HG02623 (cell line): ENCODE measurements around the gene PDGFA.

ENCODE experiments used
- ATAC-seq: cut with Tn5 transposase; IDR thresholded peaks from one replicate; pipeline ENCODE4 v1.9.1; 2021; ENCODE audit warnings: moderate library complexity; ENCODE audit not compliant: unreplicated experiment

The PDGFA gene

DNA sequence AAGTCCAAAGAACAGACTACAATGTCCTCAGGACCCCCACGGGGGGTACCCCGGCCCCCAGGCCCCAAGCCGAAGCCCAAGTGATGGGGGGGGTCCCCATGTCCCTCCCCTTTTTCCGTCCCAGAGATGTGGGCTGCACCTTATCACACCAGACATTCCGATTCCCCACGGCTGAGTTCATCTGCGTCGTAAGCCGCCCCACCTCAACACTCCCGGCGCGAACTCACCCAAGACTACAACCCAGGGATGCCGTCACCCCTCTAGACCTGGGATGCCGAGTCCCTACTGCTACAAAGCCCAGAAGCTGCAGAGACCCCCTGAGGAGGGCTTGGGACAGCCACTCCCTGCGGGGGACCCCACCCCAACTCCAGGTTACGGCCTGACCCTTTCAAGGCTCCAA is 14.5 kb downstream of the PDGFA start:
- ATAC-seq = no peak

DNA sequence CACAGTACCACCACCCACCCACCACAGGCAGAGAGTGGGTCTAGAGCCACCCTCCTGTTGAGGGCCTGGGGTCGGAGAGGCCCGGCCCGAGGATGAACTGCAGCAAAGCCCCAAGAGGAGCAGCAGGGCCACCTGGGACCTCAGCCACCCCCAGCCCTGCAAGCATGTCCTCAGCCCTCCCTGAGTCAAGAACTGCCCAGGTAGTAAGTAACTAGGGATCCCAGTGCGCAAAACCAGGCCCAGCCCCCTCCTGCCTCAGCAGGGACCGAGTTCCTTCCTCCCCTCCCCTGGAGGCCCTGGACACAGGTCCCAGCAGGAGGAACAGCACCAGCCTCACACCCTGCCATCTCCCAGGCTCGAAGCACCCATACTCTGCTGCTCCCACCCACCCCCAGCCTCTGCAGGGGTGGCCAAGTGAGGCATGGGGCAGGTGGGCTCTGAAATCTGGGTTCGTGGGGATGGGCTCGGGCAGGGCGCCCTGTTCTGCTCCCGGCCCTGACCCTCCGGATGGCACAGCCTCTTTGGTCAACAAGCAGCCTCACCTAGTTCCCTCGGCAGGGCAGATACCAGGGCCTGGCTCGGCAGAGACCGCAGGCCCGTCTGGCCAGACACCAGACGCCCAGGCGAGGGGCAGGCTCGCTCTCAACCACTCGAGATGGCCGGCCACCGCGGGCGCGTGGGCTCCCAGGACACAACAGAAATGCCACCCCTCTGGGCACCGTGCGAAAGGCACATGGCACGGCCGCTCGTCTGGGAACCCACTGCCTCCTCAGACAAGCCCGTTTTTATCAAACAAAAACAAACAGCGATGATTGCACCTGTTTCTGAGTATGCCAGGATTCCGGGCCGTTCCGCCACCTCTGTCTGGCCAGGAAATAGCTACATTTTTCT is 15.2 kb downstream of the PDGFA start:
- no peak for ATAC-seq

DNA sequence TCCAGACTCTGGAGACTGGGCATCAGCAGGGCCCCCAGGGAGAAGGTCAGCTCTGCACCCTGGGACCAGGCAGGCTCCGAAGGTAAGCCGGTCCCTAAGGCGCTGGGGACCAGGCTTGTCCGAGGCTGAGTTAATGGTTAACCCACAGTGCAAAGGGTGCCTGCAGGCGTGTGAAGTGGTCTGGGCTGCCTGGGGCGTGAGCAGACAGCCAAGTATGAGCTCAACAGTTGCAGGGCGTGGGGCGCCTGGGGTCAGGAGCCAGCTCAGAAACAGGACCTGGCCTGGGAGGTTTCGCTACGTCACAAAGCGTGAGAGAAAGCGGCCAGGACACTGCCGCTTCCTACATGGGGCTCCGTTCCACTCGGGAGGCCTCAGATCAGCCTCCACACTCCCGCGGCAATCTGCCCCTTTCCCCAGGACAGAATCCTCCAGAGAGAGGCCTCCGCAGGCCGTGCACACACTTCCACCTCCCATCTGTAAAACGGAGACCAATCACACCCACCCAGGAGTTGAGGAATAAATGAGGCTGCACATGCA is 16.0 kb downstream of the PDGFA start:
- no peak for ATAC-seq

DNA sequence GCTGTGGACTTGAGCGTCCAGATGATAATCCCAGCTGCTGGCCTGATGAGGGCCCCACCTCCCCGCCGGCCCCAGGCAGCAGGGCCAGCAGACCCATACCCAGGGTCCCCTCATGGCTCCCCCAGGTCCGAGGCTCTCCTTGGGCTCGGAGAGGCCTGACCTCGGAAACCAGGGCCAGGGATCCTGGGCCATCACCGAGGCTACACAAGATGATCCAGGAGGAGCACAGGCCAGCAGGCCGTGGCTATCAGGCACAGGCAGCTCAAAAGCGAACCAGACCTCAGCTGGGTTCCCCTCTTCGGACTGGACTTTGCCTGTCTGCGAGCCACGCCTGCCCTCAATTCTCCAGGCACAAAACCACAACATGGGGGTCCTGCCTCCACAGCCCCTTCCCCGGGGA is 17.4 kb downstream of the PDGFA start:
- no peak for ATAC-seq

DNA sequence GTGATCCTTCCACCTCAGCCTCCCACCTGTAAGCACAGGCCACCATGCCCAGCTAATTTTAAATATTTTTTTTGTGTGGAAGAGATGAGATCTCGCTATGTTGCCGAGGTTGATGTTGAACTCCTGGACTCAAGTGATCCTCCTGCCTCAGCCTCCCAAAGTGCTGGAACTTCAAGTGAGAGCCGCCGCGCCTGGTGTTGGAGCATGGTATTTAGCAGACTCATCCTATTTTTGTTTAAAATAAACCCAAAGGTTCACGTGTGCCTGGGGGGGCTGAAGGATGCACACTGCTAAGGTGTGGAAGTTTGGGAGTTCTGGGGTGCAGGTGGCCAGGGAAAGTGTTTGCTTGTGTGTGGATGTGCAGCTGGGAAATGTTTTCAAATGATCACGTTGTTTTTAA is 18.1 kb downstream of the PDGFA start:
- ATAC-seq = no peak

DNA sequence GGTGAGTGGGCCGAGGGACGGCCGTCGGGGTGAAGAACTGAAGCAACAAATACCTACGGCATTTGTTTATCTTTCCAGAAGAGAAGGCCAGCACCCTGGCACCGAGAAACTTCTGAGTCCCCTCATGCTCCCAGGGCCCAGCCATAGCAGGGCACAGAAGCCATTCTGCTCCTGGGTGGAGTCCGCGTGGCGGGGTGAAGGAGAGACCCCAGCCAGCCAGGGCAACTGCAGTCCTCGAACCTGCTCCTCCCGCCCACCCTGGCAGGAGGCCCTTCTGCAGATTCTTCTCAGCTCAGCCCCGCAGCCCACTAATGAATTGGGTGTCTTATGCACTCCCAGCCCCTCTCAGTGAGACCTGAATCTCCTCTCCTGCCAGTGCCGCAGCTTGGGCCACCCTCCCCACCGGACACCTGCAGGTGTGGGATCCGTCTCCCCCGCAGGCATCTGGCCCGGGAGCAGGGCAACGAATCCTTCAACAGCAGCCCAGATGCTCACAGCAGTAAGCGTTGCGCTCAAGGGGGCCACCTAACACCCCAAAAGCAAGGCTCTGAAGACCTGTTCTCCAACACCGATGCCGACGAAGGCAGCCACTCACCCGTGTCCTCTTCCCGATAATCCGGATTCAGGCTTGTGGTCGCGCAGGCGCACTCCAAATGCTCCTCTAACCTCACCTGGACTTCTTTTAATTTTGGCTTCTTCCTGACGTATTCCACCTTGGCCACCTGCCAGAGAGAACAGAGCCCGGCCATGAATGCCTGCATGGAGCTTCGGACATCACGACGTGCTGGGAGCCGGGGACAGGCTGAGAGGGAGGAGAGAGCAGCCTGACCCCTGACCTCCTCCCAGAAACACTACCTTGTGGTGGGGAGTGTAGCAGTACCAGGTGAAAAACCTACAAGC is 18.9 kb downstream of the PDGFA start:
- ATAC-seq = no peak

DNA sequence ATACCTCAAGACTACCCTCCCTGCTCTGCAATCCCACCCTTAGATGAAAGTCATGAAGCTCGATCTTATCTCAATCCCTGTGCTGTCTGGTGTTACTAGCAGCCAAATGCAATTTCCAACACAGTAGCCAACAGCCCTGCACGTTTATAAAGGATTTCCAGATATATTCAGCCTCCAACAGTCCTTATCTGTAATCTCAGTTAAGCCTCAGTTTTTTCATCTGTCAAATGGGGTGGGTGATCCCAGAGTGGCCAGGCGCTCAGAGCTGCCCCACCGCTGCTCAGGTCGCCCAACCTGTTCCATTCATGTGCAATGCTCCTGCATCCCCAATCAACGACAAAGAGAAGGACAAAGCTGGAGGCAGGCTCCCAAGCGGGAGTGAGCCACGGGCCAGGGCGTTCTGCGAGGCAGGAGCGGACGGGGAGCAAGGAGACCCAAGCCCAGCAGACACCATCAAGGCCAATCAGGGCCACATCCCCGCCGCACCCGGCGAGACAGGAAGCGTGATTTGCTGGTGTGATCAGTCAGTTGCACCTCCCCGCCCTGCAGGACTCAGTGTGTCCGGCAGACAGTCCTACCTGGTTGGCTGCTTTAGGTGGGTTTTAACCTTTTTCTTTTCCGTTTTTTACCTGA is 19.7 kb downstream of the PDGFA start:
- no peak for ATAC-seq

DNA sequence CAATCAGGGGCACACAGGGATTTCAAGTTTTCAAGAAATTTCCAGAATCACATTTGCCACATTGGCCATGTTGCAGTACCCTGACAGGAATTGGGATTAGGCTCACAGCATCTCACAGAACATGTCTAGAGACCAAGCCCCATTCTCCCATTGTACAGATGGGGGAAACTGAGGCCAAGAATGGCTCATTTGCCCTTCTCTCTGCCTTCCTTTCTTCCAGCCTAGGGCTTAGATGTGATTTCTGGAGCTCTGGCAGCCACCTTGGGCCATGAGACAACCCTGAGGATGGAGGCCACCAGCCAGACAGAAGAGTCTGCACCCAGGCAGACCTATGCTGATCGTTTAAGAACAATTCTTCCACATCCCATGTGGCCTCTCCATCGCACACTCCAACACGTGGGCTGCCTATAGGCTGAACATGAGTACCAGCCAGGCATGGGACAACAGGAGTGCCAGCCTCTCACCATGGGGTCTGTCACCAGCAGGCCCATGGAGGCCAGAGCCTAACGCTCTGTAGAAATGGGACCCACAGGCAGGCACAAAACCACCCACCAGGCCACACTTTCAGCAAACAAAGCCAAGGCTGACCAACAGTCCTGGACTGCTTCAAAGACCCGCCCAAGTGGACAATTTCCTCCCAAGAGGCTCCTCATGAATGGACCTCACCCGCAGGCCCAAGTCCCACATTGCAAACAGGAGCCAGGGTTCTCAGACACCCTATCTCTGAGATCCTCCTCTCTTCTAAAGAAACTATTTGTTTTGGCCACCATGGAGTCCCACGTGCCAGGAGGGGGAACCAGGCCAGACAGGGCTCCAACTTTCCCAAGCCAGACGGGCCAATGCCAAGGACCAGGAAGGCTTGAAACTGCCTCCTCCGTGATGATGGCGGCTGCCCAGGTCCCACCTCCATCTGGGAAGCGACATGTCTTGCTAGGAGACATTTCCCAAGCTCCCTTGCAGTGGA is 20.7 kb downstream of the PDGFA start:
- no peak for ATAC-seq

DNA sequence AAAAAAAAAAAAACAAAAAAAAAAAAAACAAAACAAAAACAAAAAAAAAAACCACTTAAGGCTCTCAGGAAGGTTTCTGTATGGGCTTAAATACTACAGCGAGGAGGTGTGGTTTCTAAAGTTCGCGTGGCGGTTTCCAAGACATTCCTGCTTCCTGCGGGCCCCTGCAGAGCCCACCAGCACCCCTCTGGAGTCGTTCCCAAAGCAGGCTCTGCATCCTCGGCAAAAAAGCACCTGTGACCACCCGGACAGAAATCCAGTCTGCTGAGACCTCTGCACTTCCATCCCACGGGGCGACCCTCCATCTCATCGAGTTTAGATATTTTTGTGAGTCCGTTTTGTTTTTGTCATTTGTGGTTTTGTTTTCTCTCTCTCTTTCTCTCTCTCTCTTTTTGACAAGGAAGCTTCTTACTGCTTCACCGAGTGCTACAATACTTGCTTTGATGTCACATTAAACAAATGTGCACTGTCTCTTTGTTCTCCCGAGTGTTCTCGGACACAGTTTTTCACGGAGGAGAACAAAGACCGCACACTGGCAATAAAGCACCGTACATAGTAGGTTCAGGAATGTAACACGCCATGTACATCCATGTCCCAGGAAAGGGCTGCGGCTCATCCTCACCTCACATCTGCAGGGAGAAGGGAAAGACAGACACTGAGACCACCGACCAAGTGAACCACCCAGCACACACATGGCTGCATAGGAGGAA is 21.5 kb downstream of the PDGFA start:
- ATAC-seq = no peak

DNA sequence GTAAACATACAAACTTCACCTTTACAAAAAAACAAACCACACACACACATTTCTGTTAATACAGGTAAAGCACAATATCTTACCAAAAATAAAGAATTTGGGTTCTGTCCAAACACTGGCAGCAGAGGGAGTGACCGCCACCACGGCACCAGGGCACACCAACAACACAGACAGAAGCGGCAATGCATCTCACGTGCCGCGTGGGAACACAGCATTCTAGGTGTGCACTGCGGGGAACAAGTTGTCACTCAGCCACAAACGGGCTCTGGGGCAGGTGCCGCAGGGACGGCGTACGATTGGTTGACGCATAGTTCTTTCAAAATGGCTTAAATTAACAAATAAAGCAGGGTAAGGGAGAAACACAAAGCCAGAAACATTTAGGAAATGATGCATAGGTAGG is 22.3 kb downstream of the PDGFA start:
- no peak for ATAC-seq

DNA sequence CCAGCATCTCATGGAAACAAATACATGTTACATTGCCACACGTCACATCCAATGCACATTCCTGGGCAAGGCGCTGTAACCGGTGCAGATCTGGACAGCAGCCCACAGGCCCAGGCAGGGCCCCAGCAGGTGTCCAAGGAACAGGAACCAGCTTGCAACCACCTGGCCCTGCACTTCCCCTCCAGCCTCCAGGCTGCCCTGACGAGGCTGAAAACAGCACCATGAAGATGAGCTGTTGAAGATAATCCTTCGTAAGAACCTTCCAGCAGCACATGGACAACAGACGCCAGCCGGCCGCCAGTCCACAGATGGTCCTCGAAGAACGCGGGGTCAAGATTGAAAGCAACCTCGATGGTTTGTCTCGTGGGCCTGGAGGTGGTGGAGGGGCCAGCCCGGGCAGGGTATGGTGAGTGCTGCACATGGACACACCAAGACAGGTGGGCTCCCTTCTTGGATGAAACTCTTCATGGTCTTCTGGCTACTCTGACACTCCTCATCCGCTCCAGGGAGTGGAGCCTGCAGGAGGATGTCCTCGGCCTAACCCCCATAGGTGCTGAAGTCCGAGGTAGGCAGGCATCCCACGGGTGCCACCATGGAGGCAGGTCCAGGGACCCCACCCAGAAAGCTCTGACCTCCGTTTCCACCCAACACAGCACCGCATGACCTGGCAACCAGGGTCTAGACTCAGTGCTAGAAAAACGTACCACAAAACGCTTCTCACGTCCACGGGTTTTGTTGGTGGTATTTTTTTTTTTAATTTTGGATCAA is 22.9 kb downstream of the PDGFA start:
- no peak for ATAC-seq

DNA sequence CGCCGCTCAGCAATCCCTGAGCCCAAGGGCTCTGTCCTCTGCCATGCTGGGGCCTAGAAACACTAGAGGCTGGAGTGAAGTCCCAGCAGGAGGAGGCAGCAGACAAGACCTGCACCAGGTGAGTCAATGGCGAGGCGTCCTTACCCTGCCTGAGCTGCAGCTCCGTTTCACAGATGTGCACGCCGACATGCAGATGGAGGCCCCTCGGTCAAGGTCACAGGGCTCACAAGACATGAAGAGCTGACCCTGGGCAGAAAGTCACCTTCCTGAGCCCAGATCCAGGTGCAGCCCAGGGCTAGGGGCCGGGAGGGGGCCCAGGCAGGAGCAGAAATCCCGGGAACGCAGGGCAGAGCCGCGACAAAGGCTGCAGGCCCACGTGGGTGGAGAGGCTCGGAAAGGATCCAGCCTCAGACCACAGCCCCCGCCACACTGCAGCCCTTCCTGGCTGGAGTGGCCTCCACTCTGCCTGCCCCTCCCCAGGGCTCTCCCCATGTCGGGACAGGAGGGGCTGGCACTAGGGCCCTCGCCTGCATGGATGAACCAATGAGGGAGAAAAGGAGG is 23.8 kb downstream of the PDGFA start:
- ATAC-seq = no peak

DNA sequence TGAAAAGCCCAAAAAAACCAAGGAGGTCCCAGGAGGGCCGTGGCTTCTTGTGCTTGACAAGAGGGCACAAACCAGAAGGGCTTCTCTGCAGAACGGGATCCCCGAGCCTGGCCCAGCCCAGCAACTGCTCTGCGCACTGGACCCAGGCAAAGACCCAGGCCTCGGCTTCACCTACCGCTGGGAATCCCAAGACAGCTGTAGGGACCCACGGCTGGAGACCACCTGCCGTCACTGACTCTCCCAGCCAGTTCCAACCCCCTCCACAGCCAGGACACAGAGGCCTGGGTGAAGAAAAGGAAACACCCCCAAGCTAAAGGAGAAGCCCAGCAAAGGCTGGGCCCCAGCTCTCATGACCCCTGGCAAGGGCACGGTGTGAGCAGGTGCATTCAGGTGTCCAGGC is 24.3 kb downstream of the PDGFA start:
- no peak for ATAC-seq

DNA sequence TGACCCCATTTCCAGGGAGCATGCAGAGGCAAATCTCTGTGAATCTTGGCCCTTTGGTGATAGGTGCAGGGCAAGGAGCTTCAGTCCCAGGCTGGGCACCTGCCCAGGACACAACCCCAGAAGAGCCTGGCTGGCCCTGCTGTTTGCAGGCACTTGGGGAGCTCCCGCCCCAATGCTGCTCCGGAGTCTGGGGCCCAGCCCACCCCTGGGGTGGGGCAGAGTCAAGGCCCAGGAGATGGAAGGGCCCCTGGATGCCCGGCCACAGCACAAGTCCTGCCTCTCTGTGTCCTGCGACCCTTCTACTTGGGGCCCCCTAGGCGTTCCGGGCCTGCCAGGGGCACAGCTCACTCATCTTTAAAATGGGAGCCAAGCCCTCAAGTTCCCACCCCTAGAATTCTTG is 24.7 kb downstream of the PDGFA start:
- ATAC-seq = no peak

DNA sequence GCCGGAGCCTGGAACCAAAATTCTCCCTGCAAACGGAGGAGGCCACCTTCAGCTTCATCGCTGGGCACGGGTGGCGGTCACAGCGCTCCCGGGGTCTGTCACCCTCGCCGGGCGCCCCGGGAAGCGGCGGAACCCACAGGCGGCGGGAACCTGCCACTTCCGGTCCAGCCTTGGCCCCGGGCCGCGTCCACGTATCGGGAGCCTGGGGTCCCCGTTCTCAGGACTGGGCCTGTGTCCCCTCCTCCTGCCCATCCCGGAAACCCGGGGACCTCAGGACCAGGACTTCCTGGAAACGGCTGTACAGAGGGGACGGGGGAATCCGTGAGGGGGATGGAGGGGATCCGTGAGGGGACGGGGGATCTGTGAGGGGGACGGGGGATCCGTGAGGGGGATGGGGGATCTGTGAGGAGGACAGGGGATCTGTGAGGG is 25.4 kb downstream of the PDGFA start:
- ATAC-seq = no peak

DNA sequence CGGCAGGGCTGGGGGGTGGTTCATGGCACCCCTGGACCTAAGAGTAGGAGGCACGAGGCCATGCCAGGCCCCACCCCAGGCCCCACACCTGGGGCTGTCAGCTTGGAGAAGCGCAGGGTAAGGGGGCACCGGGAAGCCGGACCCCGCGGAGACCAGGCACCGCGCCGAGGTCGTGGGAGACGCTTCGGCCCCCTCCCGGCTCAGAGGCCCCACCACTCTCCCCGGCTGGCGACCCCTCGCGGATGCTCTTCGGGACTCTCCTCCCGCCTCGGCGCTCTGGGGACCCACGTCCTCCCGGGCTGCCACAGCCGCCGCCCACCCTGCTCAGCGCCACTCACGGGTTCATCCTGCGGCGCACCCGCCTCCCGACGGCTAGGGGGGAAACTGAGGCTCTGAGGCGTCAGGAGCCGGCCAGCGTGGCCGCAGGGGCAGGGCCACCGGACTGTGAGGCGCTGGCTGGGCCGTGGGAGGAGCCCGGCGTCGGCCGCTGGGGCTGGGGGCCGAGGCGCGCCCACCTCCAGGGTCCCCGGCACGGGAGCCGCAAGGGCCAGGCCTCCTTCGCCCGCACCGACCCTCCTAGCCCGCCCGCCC is 25.9 kb downstream of the PDGFA start:
- ATAC-seq = no peak

DNA sequence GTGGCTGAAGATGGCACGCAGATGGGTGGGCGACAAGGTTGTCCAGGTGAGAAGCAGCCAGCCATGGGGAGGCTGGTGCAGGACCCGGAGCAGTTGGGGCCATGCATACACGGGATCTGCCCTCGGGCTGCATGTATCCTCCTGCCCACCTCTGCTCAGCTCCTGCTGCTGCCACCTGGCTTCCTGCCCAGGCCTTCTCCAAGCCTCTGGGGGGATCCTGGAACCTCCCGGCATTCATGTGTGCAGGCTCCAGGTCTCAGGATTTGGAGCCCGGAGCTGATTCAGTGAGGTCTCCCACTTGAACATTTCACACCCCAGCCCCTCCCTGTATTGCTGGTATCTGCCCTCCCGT is 27.0 kb downstream of the PDGFA start:
- ATAC-seq = no peak
